ENCODE measurements around the gene CIDEA. TPM values are rescaled to one million over a fixed set of nuclear protein-coding genes. Genes with fewer than 3 reads are reported as not detected.

Gene CIDEA
- total RNA-seq, 4 donors from 2014 or later: 17.5 to 72.2 (median 36.4) TPM

DNA sequence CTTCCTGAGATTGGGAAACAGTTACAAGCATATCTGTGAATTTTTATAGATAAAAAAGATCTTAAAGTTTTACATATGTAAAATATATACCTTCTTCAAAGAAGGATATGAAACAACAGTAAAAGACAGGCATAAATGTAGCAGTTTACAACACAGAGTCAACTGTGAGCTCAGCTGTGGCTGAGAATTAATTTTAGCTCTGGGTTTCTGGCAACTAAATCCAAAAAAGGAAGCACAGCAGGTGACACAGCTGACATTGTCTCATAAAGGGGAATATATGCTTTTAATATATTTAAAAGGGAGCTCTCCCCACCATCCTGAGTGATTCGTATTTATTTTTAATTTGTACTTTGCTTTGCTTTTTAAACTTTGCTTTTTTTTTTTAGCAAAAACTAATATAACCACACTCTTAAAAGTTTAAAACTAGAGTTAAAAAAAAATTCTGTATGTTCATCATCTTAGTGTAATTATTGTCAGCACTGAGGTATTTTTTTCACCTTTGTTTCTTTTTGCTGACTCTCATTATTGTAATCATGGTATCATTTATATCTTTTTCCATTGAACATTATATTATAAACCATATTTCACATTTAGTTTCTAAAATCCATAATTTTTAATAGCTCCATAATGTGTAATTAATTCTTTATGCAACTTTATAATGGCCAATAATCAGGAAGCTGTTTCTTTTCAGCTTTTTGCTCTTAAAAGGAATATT, 60.6 kb downstream of the CIDEA start:
- peaks cover 34% of the 10 kb centered on the region for H3K36me3 ChIP-seq

DNA sequence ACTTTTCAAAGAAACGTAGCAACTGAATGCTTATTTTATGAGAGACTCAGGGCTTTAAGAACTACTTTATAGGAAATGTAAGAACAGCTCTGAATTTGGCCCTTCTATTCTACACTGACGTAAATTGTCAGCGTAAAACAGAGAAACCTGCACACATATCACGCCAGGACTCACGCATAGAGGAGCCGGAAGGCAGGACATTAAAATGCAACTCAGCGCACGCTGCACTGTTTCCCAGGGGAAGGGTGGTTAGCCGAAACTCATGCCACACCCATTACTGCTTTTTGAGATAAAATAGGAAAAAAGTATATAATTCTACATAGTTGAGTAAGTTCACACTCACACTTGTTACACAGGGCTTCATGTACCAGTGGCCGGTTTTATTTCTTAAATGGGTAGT, 61.3 kb downstream of the CIDEA start:
- Histone ChIP-seq H3K27me3 (no peaks in the 10 kb centered on the region), H3K27ac (peak overlapping the region; percentile 36), H3K9me3 (no peaks in the 10 kb centered on the region), H3K4me3 (no peak overlapping the region), H3K36me3 (peaks cover 37% of the 10 kb centered on the region), H3K4me1 (peaks cover 57% of the 10 kb centered on the region)
- WGBS: 27% methylated on average over 10 of the region's 10 CpGs
- TF ChIP-seq POLR2AphosphoS5 (IDR thresholded peaks at IDR 0.05): no peak
- TF ChIP-seq EP300 (IDR thresholded peaks at IDR 0.05): no peak
- TF ChIP-seq, protein P1, sequence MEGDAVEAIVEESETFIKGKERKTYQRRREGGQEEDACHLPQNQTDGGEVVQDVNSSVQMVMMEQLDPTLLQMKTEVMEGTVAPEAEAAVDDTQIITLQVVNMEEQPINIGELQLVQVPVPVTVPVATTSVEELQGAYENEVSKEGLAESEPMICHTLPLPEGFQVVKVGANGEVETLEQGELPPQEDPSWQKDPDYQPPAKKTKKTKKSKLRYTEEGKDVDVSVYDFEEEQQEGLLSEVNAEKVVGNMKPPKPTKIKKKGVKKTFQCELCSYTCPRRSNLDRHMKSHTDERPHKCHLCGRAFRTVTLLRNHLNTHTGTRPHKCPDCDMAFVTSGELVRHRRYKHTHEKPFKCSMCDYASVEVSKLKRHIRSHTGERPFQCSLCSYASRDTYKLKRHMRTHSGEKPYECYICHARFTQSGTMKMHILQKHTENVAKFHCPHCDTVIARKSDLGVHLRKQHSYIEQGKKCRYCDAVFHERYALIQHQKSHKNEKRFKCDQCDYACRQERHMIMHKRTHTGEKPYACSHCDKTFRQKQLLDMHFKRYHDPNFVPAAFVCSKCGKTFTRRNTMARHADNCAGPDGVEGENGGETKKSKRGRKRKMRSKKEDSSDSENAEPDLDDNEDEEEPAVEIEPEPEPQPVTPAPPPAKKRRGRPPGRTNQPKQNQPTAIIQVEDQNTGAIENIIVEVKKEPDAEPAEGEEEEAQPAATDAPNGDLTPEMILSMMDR (IDR thresholded peaks at IDR 0.05): no peak
- TF ChIP-seq POLR2A (IDR thresholded peaks at IDR 0.05): no peak
- no peak for DNase-seq (ENCODE audit: low spot score in 2 of 2)

More for the DNA sequence above, 60.6 kb downstream of the CIDEA start:
- TF ChIP-seq, protein P1 (IDR thresholded peaks at IDR 0.05): no peak
- TF ChIP-seq POLR2AphosphoS5 (IDR thresholded peaks at IDR 0.05): no peak
- Histone ChIP-seq H3K27me3 (no peaks in the 10 kb centered on the region), H3K4me1 (peaks cover 64% of the 10 kb centered on the region), H3K27ac (peak overlapping the region; percentile 36), H3K9me3 (no peaks in the 10 kb centered on the region), H3K4me3 (no peak overlapping the region)
- WGBS: 81% methylated on average over 1 of the region's 1 CpG
- no peak for DNase-seq (ENCODE audit: low spot score in 2 of 2)

DNA sequence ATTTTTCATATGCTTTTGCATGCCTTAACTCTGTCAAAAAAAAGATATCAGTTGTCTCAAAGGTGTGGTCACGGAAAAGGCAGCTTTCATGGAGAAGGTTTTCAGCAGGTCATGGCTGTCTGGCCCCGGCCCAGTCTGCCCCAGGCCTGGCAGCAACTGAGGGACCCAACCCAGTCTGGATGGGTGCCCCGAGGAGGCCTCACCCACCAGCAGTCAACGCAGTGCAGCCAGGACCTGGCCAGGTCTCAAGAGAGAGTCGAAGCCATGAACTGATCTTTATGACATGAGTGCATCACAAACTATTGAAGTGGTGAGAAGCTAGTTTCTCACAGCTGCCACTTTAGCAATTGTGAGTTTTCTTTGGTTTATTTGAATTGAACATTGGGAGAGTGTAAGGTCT, 61.8 kb downstream of the CIDEA start:
- peak overlapping the region; percentile 36 for H3K27ac ChIP-seq
- peaks cover 53% of the 10 kb centered on the region for H3K4me1 ChIP-seq
- no peak overlapping the region for H3K4me3 ChIP-seq
- DNase-seq (ENCODE audit: low spot score in 2 of 2): peak in 1 of 2 donors; percentile 79
- H3K9me3 ChIP-seq: no peaks in the 10 kb centered on the region
- H3K27me3 ChIP-seq: no peaks in the 10 kb centered on the region
- TF ChIP-seq POLR2AphosphoS5 (IDR thresholded peaks at IDR 0.05): peak in 1 of 3 donors; percentile 10
- TF ChIP-seq POLR2A (IDR thresholded peaks at IDR 0.05): no peak
- WGBS: 32% methylated on average over 5 of the region's 5 CpGs
- peaks cover 38% of the 10 kb centered on the region for H3K36me3 ChIP-seq

DNA sequence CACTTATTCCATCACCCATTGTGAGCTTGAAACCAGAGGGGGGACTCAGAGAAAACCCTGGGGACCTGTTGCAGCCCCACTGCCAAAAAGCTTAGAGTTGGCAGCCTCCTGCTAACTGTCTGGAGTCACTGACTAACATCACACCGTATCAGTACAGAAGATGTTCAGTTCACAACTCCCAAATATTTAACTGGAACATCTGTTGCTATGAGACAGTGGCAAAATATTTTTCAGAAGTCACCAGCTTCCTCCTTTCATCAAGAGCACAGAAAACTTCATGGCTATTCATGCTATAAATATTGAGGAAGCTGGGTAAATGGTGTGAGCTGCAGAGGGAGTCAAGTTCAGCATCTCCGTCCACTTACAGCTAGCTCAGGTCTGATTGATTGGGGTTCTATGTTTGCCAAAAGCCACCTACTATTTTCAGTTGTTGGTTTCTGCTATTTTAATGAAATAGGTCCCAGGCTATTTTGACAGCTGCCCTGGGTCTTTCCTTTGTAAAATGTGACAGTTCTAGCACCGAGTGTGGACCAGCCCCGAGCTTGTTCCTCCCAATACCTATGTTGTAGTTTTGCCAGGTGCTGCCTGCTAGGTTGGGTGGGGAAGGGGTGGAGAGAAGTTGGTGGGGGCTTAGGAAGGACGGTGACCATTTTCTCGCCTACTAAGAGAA, 63.6 kb downstream of the CIDEA start:
- no peaks in the 10 kb centered on the region for H3K9me3 ChIP-seq
- peak in 1 of 2 donors; percentile 66 for DNase-seq (ENCODE audit: low spot score in 2 of 2)
- 42% methylated on average over 6 of the region's 6 CpGs for WGBS
- H3K27ac ChIP-seq: peak overlapping the region; percentile 39
- H3K36me3 ChIP-seq: peaks cover 27% of the 10 kb centered on the region
- peaks cover 59% of the 10 kb centered on the region for H3K4me1 ChIP-seq
- TF ChIP-seq POLR2A (IDR thresholded peaks at IDR 0.05) (no peak), POLR2AphosphoS5 (IDR thresholded peaks at IDR 0.05) (no peak), EP300 (IDR thresholded peaks at IDR 0.05) (no peak)
- TF ChIP-seq, protein P1 (IDR thresholded peaks at IDR 0.05): no peak
- H3K27me3 ChIP-seq: no peaks in the 10 kb centered on the region
- no peak overlapping the region for H3K4me3 ChIP-seq

DNA sequence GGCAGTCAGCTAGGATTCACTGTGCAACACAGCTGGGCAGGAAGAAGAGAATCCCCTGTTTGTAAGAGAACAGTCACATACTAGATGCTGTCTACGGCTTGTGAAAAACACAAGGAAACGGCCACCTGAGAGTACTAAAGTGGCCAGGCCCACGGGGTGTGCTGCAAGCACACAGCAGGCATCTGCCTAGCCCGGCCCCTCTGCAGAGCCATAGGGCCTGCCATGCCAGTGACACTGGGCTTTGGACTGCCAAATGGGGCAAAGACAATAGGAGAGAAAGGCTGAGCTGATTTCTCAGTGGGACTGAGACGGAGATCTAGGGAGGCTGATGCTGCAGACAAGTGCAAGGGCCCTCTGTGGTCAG, 64.2 kb downstream of the CIDEA start:
- H3K27ac ChIP-seq: peak overlapping the region; percentile 39
- no peaks in the 10 kb centered on the region for H3K27me3 ChIP-seq
- WGBS: 46% methylated on average over 5 of the region's 5 CpGs
- no peak for DNase-seq (ENCODE audit: low spot score in 2 of 2)
- peaks cover 30% of the 10 kb centered on the region for H3K36me3 ChIP-seq
- TF ChIP-seq, protein P1 (IDR thresholded peaks at IDR 0.05): no peak
- TF ChIP-seq EP300 (IDR thresholded peaks at IDR 0.05) (no peak), POLR2A (IDR thresholded peaks at IDR 0.05) (no peak), POLR2AphosphoS5 (IDR thresholded peaks at IDR 0.05) (no peak)
- H3K9me3 ChIP-seq: no peaks in the 10 kb centered on the region
- H3K4me3 ChIP-seq: no peak overlapping the region
- H3K4me1 ChIP-seq: peaks cover 56% of the 10 kb centered on the region
